HCT116 (cell line): ENCODE results near the gene PTBP1. TPM values are rescaled to one million over a fixed set of nuclear protein-coding genes. Genes with fewer than 3 reads are reported as not detected.
A peak's percentile ranks its signal among the peaks of the same experiment; 100 is the strongest.

Experiments
- ATAC-seq: fragments of 200-7000 bp; cut with Tn5 transposase; 2 replicates; pipeline ENCODE4 v1.9.1; 2020; ENCODE audit warnings: mild to moderate bottlenecking, moderate library complexity
- BruUV-seq: library from RNA; stranded (reverse); fragments of 400-500 nt; replicated peaks from 2 replicates; lab custom pipeline; 2021; lab: Mats Ljungman, UMichigan
- CTCF ChIA-PET: fragments of 300-600 bp; sonication (Branson Sonifier 250); formaldehyde crosslinking; loops from one replicate; lab custom pipeline; 2021; ENCODE audit warnings: antibody characterized with exemption; lab: Charles Lee
- POLR2A ChIA-PET: fragments of 300-600, 350-600 bp; sonication (Branson Sonifier 250); formaldehyde crosslinking; loops from one replicate; lab custom pipeline; 2021; ENCODE audit warnings: antibody characterized with exemption; lab: Charles Lee
- RAD21 ChIA-PET, 2 experiments: fragments of 300-600 bp; sonication (Branson Sonifier 250); formaldehyde crosslinking; loops; one replicate each; lab custom pipeline; 2023; ENCODE audit warnings: low total read pairs in 2 of 2; ENCODE audit not compliant: uncharacterized antibody in 2 of 2, unreplicated experiment in 2 of 2, low non-redundant PET in 1 of 2; lab: Charles Lee
- DNase-seq: peaks from one replicate; pipeline ENCODE4 v3.0.0-alpha.2; 2010; ENCODE audit warnings: low read depth, low spot score
- H2AFZ ChIP-seq: fragments of 200-600 bp; shearing (Covaris generic), sonication (generic); 2 replicates; pipeline ENCODE4 v1.6.1; 2017; ENCODE audit warnings: low read depth, mixed run types, mixed read lengths, antibody characterized with exemption, low read length; ENCODE audit not compliant: poor library complexity, severe bottlenecking
- H3K27ac ChIP-seq: 2 replicates; pipeline ENCODE4 v1.5.1; 2012; ENCODE audit warnings: low read depth, low read length
- H3K27me3 ChIP-seq: fragments of 200-600 bp; sonication (generic); 2 replicates; pipeline ENCODE4 v1.6.1; 2016; ENCODE audit warnings: mixed run types, low read length, mixed read lengths; ENCODE audit not compliant: insufficient read depth
- H3K36me3 ChIP-seq, 2 experiments: fragments of 200-500 bp in 1 of 2; fragments of 200-600 bp in 1 of 2; sonication (Bioruptor generic) in 1 of 2; sonication (generic) in 1 of 2; 2 replicates each; pipeline versions ENCODE4 v1.5.1 to v1.6.1; 2014 to 2016; ENCODE audit warnings: low read length in 2 of 2, inconsistent platforms in 1 of 2, mixed read lengths in 1 of 2, mixed run types in 1 of 2; ENCODE audit not compliant: insufficient read depth in 2 of 2, control insufficient read depth in 1 of 2
- H3K4me1 ChIP-seq, 2 experiments: fragments of 200-600 bp in 1 of 2; sonication (generic) in 1 of 2; 2 replicates each; pipeline versions ENCODE4 v1.5.1 to v1.6.1; 2012 to 2017; ENCODE audit warnings: low read length in 2 of 2, inconsistent platforms in 1 of 2, mild to moderate bottlenecking in 1 of 2, mixed read lengths in 1 of 2, mixed run types in 1 of 2, moderate library complexity in 1 of 2; ENCODE audit not compliant: insufficient read depth in 2 of 2, control insufficient read depth in 1 of 2
- H3K4me2 ChIP-seq: fragments of 200-600 bp; sonication (generic); 2 replicates; pipeline ENCODE4 v1.6.1; 2017; ENCODE audit warnings: mixed run types, low read length, mixed read lengths
- H3K4me3 ChIP-seq, 2 experiments: fragments of 200-600 bp in 1 of 2; sonication (generic) in 1 of 2; replicated peaks in 1 of 2; 2 replicates each; pipeline ENCODE4 v1.5.1; 2011 to 2016; ENCODE audit warnings: low read length in 2 of 2, control low read depth in 1 of 2, low read depth in 1 of 2, mild to moderate bottlenecking in 1 of 2, mixed read lengths in 1 of 2, mixed run types in 1 of 2
- H3K79me2 ChIP-seq: fragments of 200-600 bp; sonication (generic); 2 replicates; pipeline ENCODE4 v1.6.1; 2017; ENCODE audit warnings: mild to moderate bottlenecking, mixed run types, low read length, moderate library complexity, mixed read lengths; ENCODE audit not compliant: insufficient read depth
- H3K9ac ChIP-seq: fragments of 200-600 bp; sonication (generic); 2 replicates; pipeline ENCODE4 v1.6.1; 2016; ENCODE audit warnings: low read length, mixed read lengths
- H3K9me2 ChIP-seq: fragments of 200-600 bp; sonication (generic), shearing (Covaris generic); 2 replicates; pipeline ENCODE4 v1.6.1; 2017; ENCODE audit warnings: mixed run types, mild to moderate bottlenecking, moderate library complexity; ENCODE audit not compliant: insufficient read depth
- H3K9me3 ChIP-seq, 2 experiments: fragments of 200-500 bp in 1 of 2; fragments of 200-600 bp in 1 of 2; sonication (Bioruptor generic) in 1 of 2; sonication (generic) in 1 of 2; 2 replicates each; pipeline ENCODE4 v1.6.1; 2014 to 2017; ENCODE audit warnings: low read length in 2 of 2, mixed read lengths in 2 of 2, inconsistent platforms in 1 of 2, low read depth in 1 of 2, mild to moderate bottlenecking in 1 of 2, mixed run types in 1 of 2, moderate library complexity in 1 of 2; ENCODE audit not compliant: control insufficient read depth in 1 of 2, insufficient read depth in 1 of 2
- H4K20me1 ChIP-seq: fragments of 200-600 bp; sonication (generic), shearing (Covaris generic); 2 replicates; pipeline ENCODE4 v1.6.1; 2017; ENCODE audit warnings: mixed run types, mild to moderate bottlenecking, moderate library complexity; ENCODE audit not compliant: insufficient read depth
- POLR2A ChIP-seq: IDR thresholded peaks from 2 replicates; pipeline ENCODE4 v1.7.0; 2011; ENCODE audit warnings: borderline replicate concordance; ENCODE audit not compliant: insufficient read depth, insufficient read length; ENCODE audit errors: extremely low read depth
- POLR2AphosphoS5 ChIP-seq: IDR thresholded peaks from 2 replicates; pipeline ENCODE4 v1.6.1; 2011; ENCODE audit warnings: mild to moderate bottlenecking, low read depth, low read length, moderate library complexity
- SP1 ChIP-seq: IDR thresholded peaks from 2 replicates; pipeline ENCODE4 v1.6.1; 2012; ENCODE audit warnings: low read depth
- ZFX ChIP-seq: fragments of 450-650 bp; IDR thresholded peaks from 2 replicates; pipeline ENCODE4 v1.6.1; 2017
- ZNF274 ChIP-seq: fragments of 200-500 bp; sonication (Bioruptor generic); IDR thresholded peaks from 2 replicates; pipeline ENCODE4 v1.6.1; 2014; ENCODE audit warnings: mild to moderate bottlenecking, low read depth, low read length, inconsistent platforms
- intact Hi-C: fragments of 100-400 bp; cut with micrococcal nuclease; formaldehyde crosslinking; loops from 2 replicates; pipeline ENCODE4 v1.10.0; 2022
- total RNA-seq: library from RNA; stranded (reverse); gene quantifications from one replicate; pipeline ENCODE4 v1.2.1, GENCODE V29; 2021; ENCODE audit not compliant: unreplicated experiment

The PTBP1 gene
- total RNA-seq, 1 experiment from 2014 or later: 676 TPM

GRCh38 chr19:751501-752341 lies 45.5 kb upstream of the PTBP1 start:
- H3K36me3 ChIP-seq: peaks cover 0 to 7% of the 10 kb centered on the region in 2 experiments; a peak in 1 of 4 replicates
- peak; percentile 68 for ATAC-seq
- peaks cover 33 to 45% of the 10 kb centered on the region in 2 experiments for H3K4me1 ChIP-seq
- no peaks in the 10 kb centered on the region for H3K27me3 ChIP-seq
- no peak for DNase-seq
- intact Hi-C loops: no loop called here
- RAD21 ChIA-PET: no interaction called here
- peak overlapping the region; percentile 86 for H3K9ac ChIP-seq
- H2AFZ ChIP-seq: no peak overlapping the region
- BruUV-seq: TSS peak; percentile 78
- H3K4me2 ChIP-seq: peak overlapping the region; percentile 98
- TF ChIP-seq ZNF274 (no peak), ZFX (peak; percentile 49; the same call in 1 of the 2 replicates), POLR2A (no peak), SP1 (no peak; the same call in 1 of the 2 replicates), POLR2AphosphoS5 (peak; percentile 62)
- TF ChIP-seq, all 23 proteins: peak for 2
- no peaks in the 10 kb centered on the region for H4K20me1 ChIP-seq
- ChIA-PET POLR2A (interaction anchor here (0.6 to 1.8 kb wide), 7 partner anchors 45 to 98 kb away, joined by 3 to 5 read pairs (median 3); partner anchors contain the start of gene PTBP1), CTCF (interaction anchor here (0.8 to 2.4 kb wide), 9 partner anchors 10 to 493 kb away, joined by 3 to 7 read pairs (median 4); partner anchors contain the start of gene RNF126)
- H3K27ac ChIP-seq: peak overlapping the region; percentile 83
- H3K9me3 ChIP-seq: peaks cover 0 to 3% of the 10 kb centered on the region in 2 experiments; a peak in 2 of 4 replicates
- H3K79me2 ChIP-seq: peaks cover 37% of the 10 kb centered on the region
- no peaks in the 10 kb centered on the region for H3K9me2 ChIP-seq
- peak overlapping the region; percentile 60 to 74 for H3K4me3 ChIP-seq
